Measurements from ENCODE around the gene CREM.

The CREM gene

DNA sequence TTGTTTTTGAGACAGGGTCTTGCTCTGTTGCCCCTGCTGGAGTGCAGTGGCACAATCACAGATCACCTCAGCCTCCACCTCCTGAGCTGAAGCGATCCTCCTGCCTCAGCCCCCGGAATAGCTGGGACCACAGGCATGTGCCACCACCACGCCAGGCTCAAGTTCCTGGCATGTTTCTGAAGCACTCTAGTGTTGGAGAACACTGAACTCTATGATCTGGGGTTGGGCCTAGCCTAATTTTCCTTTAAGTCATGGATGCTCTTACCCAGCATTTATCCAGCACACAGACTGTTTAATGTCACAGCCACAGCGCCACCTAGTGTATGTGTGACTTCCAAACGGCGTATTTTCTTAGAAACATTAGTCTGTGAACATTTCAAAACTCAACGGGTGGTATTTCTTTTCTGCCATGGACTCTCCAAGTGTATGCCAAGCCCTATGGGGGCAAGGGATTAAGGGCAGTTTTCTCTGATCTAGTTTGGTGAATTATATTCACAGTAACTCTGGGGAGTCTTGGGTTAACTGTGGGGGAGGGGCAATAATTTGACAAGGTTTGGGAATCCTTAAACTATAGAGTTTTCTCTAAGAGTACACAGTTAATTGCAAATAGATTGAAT lies 91.8 kb downstream of the CREM start:
- Histone ChIP-seq H2AFZ (ENCODE audit: low read depth, low read length) (peak overlapping the region; percentile 47; the same call in 1 of the 2 replicates), H3K4me1 (ENCODE audit: low read length) (peaks cover 27% of the 10 kb centered on the region), H3K27me3 (ENCODE audit: low read depth, low read length) (no peaks in the 10 kb centered on the region), H3K36me3 (replicated peaks; ENCODE audit: low read depth, low read length) (no peaks in the 10 kb centered on the region), H3K9me3 (ENCODE audit: insufficient read depth, low read length) (no peaks in the 10 kb centered on the region), H3K27ac (ENCODE audit: low read length) (no peak overlapping the region), H3K4me3 (ENCODE audit: low read length) (peak overlapping the region; percentile 59), H3K9ac (ENCODE audit: low read length) (peak overlapping the region; percentile 19; the same call in 1 of the 2 replicates), H4K20me1 (ENCODE audit: insufficient read depth, low read length) (no peaks in the 10 kb centered on the region), H3K4me2 (ENCODE audit: low read length) (peak overlapping the region; percentile 59), H3K79me2 (ENCODE audit: low read length) (no peaks in the 10 kb centered on the region)
- TF ChIP-seq, protein P1, sequence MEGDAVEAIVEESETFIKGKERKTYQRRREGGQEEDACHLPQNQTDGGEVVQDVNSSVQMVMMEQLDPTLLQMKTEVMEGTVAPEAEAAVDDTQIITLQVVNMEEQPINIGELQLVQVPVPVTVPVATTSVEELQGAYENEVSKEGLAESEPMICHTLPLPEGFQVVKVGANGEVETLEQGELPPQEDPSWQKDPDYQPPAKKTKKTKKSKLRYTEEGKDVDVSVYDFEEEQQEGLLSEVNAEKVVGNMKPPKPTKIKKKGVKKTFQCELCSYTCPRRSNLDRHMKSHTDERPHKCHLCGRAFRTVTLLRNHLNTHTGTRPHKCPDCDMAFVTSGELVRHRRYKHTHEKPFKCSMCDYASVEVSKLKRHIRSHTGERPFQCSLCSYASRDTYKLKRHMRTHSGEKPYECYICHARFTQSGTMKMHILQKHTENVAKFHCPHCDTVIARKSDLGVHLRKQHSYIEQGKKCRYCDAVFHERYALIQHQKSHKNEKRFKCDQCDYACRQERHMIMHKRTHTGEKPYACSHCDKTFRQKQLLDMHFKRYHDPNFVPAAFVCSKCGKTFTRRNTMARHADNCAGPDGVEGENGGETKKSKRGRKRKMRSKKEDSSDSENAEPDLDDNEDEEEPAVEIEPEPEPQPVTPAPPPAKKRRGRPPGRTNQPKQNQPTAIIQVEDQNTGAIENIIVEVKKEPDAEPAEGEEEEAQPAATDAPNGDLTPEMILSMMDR (IDR thresholded peaks at IDR 0.05; ENCODE audit: low read depth, low read length): peak; percentile 74
- TF ChIP-seq EZH2phosphoT487 (IDR thresholded peaks at IDR 0.05; ENCODE audit: low read depth): no peak

DNA sequence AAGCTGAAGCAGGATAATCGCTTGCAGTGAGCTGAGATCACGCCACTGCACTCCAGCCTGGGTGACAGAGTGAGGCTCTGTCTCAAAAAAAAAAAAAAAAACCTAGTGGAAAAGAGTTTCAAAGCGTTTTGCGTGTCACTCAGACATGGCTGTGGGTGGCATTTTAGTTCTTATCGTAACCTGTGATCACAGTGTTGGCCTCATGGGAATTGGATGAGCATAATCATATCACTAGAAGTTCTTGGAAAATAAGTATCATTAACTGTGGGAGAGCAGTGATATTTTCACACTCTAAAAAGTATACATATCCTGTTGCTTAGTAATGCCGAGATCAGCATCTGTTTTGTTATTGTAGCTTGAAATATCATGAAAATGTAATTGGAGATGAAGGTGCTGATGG lies 92.6 kb downstream of the CREM start:
- no peaks in the 10 kb centered on the region for H3K79me2 ChIP-seq (ENCODE audit: low read length)
- H3K9me3 ChIP-seq (ENCODE audit: insufficient read depth, low read length): no peaks in the 10 kb centered on the region
- H3K4me2 ChIP-seq (ENCODE audit: low read length): no peak overlapping the region
- H4K20me1 ChIP-seq (ENCODE audit: insufficient read depth, low read length): no peaks in the 10 kb centered on the region
- TF ChIP-seq, protein P1 (IDR thresholded peaks at IDR 0.05; ENCODE audit: low read depth, low read length): no peak
- TF ChIP-seq EZH2phosphoT487 (IDR thresholded peaks at IDR 0.05; ENCODE audit: low read depth): no peak
- peaks cover 27% of the 10 kb centered on the region for H3K4me1 ChIP-seq (ENCODE audit: low read length)
- no peak overlapping the region for H3K4me3 ChIP-seq (ENCODE audit: low read length)
- H3K27me3 ChIP-seq (ENCODE audit: low read depth, low read length): no peaks in the 10 kb centered on the region
- no peak overlapping the region for H3K27ac ChIP-seq (ENCODE audit: low read length)
- no peak overlapping the region for H3K9ac ChIP-seq (ENCODE audit: low read length)
- H3K36me3 ChIP-seq (replicated peaks; ENCODE audit: low read depth, low read length): no peaks in the 10 kb centered on the region
- H2AFZ ChIP-seq (ENCODE audit: low read depth, low read length): no peak overlapping the region

DNA sequence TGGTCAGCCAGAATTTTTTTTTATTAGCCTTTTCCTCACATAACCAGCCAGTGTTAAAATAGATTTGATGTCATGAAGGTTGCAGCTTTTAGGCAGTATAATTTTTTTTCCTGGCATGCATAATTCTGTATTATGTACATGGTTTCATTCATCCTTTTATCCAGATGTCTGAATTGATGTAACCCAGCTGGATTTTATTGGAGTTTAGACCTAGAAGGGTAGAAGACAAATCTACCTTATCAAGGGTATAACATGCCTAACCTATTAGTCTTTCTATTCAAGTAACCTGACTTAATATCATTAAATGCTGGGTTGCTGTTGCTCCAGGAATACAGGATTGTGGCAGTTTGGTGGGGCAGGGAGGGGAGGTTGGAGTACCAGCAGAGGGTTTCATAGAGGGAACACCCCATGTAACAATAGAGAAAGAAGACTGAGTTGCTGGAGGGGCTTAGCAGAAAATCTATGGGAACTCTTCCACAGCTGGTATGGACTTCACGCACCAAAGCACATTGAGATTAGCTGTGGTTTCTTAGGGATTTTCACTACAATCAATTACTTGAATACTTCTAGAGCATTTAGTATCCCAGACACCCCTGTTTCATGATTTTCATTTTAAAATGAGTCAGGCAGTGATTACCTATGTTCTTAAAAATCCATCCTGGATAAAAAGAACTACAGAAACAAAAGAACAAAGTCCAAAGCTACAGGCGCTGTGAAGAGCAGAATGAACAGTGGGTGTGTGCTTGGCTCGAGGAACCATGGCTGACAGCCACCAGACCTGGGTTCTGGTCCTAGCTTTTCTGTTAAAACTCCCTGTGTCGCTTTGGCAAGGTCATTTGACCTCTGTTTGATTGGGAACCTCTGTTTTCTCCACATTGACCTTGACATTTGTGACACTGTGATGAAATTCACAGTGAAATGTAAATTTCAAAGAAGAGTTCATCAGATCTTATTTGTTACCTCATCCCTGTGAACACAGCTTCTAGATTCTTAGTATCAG lies 93.5 kb downstream of the CREM start:
- Histone ChIP-seq H3K36me3 (replicated peaks; ENCODE audit: low read depth, low read length) (no peaks in the 10 kb centered on the region), H2AFZ (ENCODE audit: low read depth, low read length) (no peak overlapping the region; the same call in 1 of the 2 replicates), H3K4me2 (ENCODE audit: low read length) (no peak overlapping the region), H3K9ac (ENCODE audit: low read length) (no peak overlapping the region), H3K27ac (ENCODE audit: low read length) (no peak overlapping the region), H3K4me3 (ENCODE audit: low read length) (no peak overlapping the region), H3K9me3 (ENCODE audit: insufficient read depth, low read length) (no peaks in the 10 kb centered on the region), H4K20me1 (ENCODE audit: insufficient read depth, low read length) (no peaks in the 10 kb centered on the region), H3K79me2 (ENCODE audit: low read length) (no peaks in the 10 kb centered on the region), H3K27me3 (ENCODE audit: low read depth, low read length) (no peaks in the 10 kb centered on the region), H3K4me1 (ENCODE audit: low read length) (peaks cover 27% of the 10 kb centered on the region)
- no peak for TF ChIP-seq EZH2phosphoT487 (IDR thresholded peaks at IDR 0.05; ENCODE audit: low read depth)
- TF ChIP-seq, protein P1 (IDR thresholded peaks at IDR 0.05; ENCODE audit: low read depth, low read length): no peak

DNA sequence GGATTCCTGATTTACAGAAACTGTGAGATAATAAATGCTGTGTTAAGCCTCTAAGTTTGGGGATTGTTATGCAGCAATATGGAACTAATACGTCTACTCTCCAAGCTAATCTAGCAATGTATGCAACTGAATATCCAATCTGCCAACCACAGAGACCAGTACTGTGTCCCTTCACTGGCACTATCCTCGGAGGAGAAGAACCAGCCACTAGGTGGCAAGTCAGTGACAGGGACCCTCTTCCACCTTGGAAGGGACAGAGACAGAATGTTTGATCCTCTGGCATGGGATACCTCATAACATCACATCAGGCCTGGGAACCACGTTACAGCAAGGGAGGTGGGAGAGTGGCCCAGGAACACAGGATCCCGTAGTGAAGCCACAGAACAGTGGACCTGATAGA lies 96.4 kb downstream of the CREM start:
- Histone ChIP-seq H3K4me1 (ENCODE audit: low read length) (peaks cover 13% of the 10 kb centered on the region), H3K27me3 (ENCODE audit: low read depth, low read length) (no peaks in the 10 kb centered on the region), H2AFZ (ENCODE audit: low read depth, low read length) (no peak overlapping the region), H4K20me1 (ENCODE audit: insufficient read depth, low read length) (no peaks in the 10 kb centered on the region), H3K27ac (ENCODE audit: low read length) (no peak overlapping the region), H3K9me3 (ENCODE audit: insufficient read depth, low read length) (no peaks in the 10 kb centered on the region), H3K9ac (ENCODE audit: low read length) (no peak overlapping the region), H3K79me2 (ENCODE audit: low read length) (no peaks in the 10 kb centered on the region), H3K4me2 (ENCODE audit: low read length) (no peak overlapping the region), H3K4me3 (ENCODE audit: low read length) (no peak overlapping the region), H3K36me3 (replicated peaks; ENCODE audit: low read depth, low read length) (no peaks in the 10 kb centered on the region)
- TF ChIP-seq EZH2phosphoT487 (IDR thresholded peaks at IDR 0.05; ENCODE audit: low read depth): no peak
- TF ChIP-seq, protein P1 (IDR thresholded peaks at IDR 0.05; ENCODE audit: low read depth, low read length): peak; percentile 18

Measured in OCI-LY3 (cell line).